Fibroblast of villous mesenchyme (primary cell): Measurements from ENCODE around the gene FLT1. TPM values are rescaled to one million over a fixed set of nuclear protein-coding genes. Genes with fewer than 3 reads are reported as not detected.

Source experiments
- DNase-seq: peaks from one replicate; pipeline ENCODE4 v3.0.0-alpha.2; 2010; ENCODE audit warnings: low read depth
- H3K4me3 ChIP-seq: 2 replicates; pipeline ENCODE4 v1.5.1; 2011; ENCODE audit warnings: low read depth, mild to moderate bottlenecking, low read length
- CTCF ChIP-seq: IDR thresholded peaks from 2 replicates; pipeline ENCODE4 v1.5.1; 2012; ENCODE audit warnings: low read depth, mild to moderate bottlenecking, low read length; ENCODE audit not compliant: insufficient read depth
- total RNA-seq: library from RNA; depleted of rRNA; stranded (reverse); fragments of >200 nt; gene quantifications from 2 replicates; pipeline ENCODE4 v1.2.3, GENCODE V29; 2012

FLT1 gene
- total RNA-seq, 1 donor: 12.1 TPM

GRCh38 chr13:28485097-28485496 is 9.8 kb downstream of the FLT1 start:
- no peak for DNase-seq
- H3K4me3 ChIP-seq: no peak overlapping the region
- TF ChIP-seq CTCF: no peak

GRCh38 chr13:28483313-28483931 is 11.5 kb downstream of the FLT1 start:
- no peak overlapping the region for H3K4me3 ChIP-seq
- TF ChIP-seq CTCF: peak; percentile 30
- DNase-seq: peak; percentile 44

- DNase-seq: no peak
- no peak overlapping the region for H3K4me3 ChIP-seq
- no peak for TF ChIP-seq CTCF
These were observed 15.9 kb downstream of the FLT1 start for GRCh38 chr13:28479005-28479404.

- DNase-seq: peak; percentile 89
- TF ChIP-seq CTCF: no peak
- no peak overlapping the region for H3K4me3 ChIP-seq
These were observed 16.8 kb downstream of the FLT1 start for GRCh38 chr13:28478127-28478526.

GRCh38 chr13:28477709-28477973 is 17.3 kb downstream of the FLT1 start:
- no peak for TF ChIP-seq CTCF

GRCh38 chr13:28476919-28477708 is 17.8 kb downstream of the FLT1 start:
- DNase-seq: peak; percentile 85
- no peak overlapping the region for H3K4me3 ChIP-seq
- no peak for TF ChIP-seq CTCF

More at GRCh38 chr13:28477709-28477973, 17.3 kb downstream of the FLT1 start:
- no peak for DNase-seq
- no peak overlapping the region for H3K4me3 ChIP-seq
